HepG2 (cell line): ENCODE results near the gene PCDHGA2. TPM values are rescaled to one million over a fixed set of nuclear protein-coding genes. Genes with fewer than 3 reads are reported as not detected.

Experiments
- ATF6 ChIP-seq: sonication (generic); formaldehyde crosslinking; conservative IDR thresholded peaks from 2 replicates; pipeline ENCODE4 v1.4.0; 2020; ENCODE audit warnings: missing genetic modification reagents
- CTCF ChIP-seq: sonication (generic); formaldehyde crosslinking; IDR thresholded peaks from 2 replicates; pipeline ENCODE4 v1.5.0; 2020; ENCODE audit warnings: mild to moderate bottlenecking, missing genetic modification reagents, moderate library complexity
- HMGXB3 ChIP-seq: sonication (generic); formaldehyde crosslinking; IDR thresholded peaks from 2 replicates; pipeline ENCODE4 v1.4.0; 2020; ENCODE audit warnings: missing genetic modification reagents, borderline replicate concordance
- HMGXB4 ChIP-seq, 2 experiments: sonication (generic) in 1 of 2; formaldehyde crosslinking in 1 of 2; IDR thresholded peaks; 2 replicates each; pipeline versions ENCODE4 v1.4.0 to v1.6.1; 2018 to 2020; ENCODE audit warnings: missing genetic modification reagents in 2 of 2, borderline replicate concordance in 1 of 2, low read depth in 1 of 2, mild to moderate bottlenecking in 1 of 2, missing biosample characterization in 1 of 2
- KLF9 ChIP-seq: IDR thresholded peaks from 2 replicates; pipeline ENCODE4 v1.6.1; 2016; ENCODE audit warnings: low read depth
- MAX ChIP-seq: IDR thresholded peaks from 2 replicates; pipeline ENCODE4 v1.6.1; 2012; ENCODE audit warnings: inconsistent platforms
- MED8 ChIP-seq: sonication (generic); formaldehyde crosslinking; IDR thresholded peaks from 2 replicates; pipeline ENCODE4 v1.8.1; 2023; ENCODE audit warnings: mild to moderate bottlenecking, missing genetic modification reagents; ENCODE audit not compliant: insufficient replicate concordance
- SALL2 ChIP-seq: sonication (generic); formaldehyde crosslinking; IDR thresholded peaks from 2 replicates; pipeline ENCODE4 v1.8.1; 2023; ENCODE audit warnings: mild to moderate bottlenecking, missing genetic modification reagents, inconsistent platforms
- SOX6 ChIP-seq, 2 experiments: fragments of 450-650 bp in 1 of 2; sonication (generic) in 1 of 2; formaldehyde crosslinking in 1 of 2; IDR thresholded peaks; 2 replicates each; pipeline versions ENCODE4 v1.4.0 to v1.6.1; 2017 to 2020; ENCODE audit warnings: antibody characterized with exemption in 1 of 2, mild to moderate bottlenecking in 1 of 2, missing genetic modification reagents in 1 of 2
- XRCC5 ChIP-seq: fragments of 200-400 bp; formaldehyde crosslinking; optimal IDR thresholded peaks from 2 replicates; pipeline ENCODE3; 2017; ENCODE audit warnings: mild to moderate bottlenecking, low read length
- ZFAT ChIP-seq: sonication (generic); formaldehyde crosslinking; conservative IDR thresholded peaks from 2 replicates; pipeline ENCODE4 v1.8.1; 2023; ENCODE audit warnings: missing genetic modification reagents, inconsistent platforms
- ZNF34 ChIP-seq: sonication (generic); formaldehyde crosslinking; IDR thresholded peaks from 2 replicates; pipeline ENCODE4 v1.4.0; 2020; ENCODE audit warnings: mild to moderate bottlenecking, missing genetic modification reagents, borderline replicate concordance
- ZNF574 ChIP-seq: sonication (generic); formaldehyde crosslinking; IDR thresholded peaks from 2 replicates; pipeline ENCODE4 v1.4.0; 2020; ENCODE audit warnings: missing genetic modification reagents
- ZZZ3 ChIP-seq: sonication (generic); formaldehyde crosslinking; IDR thresholded peaks from 2 replicates; pipeline ENCODE4 v1.4.0; 2020; ENCODE audit warnings: missing genetic modification reagents, mild to moderate bottlenecking, borderline replicate concordance
- polyA plus RNA-seq, 8 experiments: library from polyadenylated mRNA; depleted of rRNA in 3 of 8; stranded (reverse) in 7 of 8; unstranded in 1 of 8; fragments of >200 nt; fragmentation: Illumina TruSeq in 4 of 8; extraction: Trizol in 4 of 8; gene quantifications; 2 replicates each; pipeline versions ENCODE4 v1.2.1 to v1.2.3, GENCODE V29; 2011 to 2016; ENCODE audit warnings: low read depth in 4 of 8, missing spikeins in 1 of 8, mixed read lengths in 1 of 8; ENCODE audit not compliant: insufficient read depth in 1 of 8
- total RNA-seq, 5 experiments: library from RNA; depleted of rRNA; stranded (reverse); fragments of >200 nt; fragmentation: Illumina TruSeq; extraction: Trizol; gene quantifications; 2 replicates each; pipeline ENCODE4 v1.2.3, GENCODE V29; 2016; ENCODE audit warnings: low read depth in 1 of 5

The PCDHGA2 gene
- total and polyA plus RNA-seq, 2 of the 13 experiments (the other 11 are each of a cell fraction or from before 2014, with no cell fraction given), result 0.04 to 0.11 TPM

- peak; percentile 63 to 77 for TF ChIP-seq HMGXB4 (CRISPR knock-in tag; IDR thresholded peaks at IDR 0.05; ENCODE audit: borderline replicate concordance in 1 of 2, low read depth in 1 of 2)
- TF ChIP-seq KLF9 (CRISPR knock-in tag), result no peak
- TF ChIP-seq MED8 (CRISPR knock-in tag), result no peak
- TF ChIP-seq CTCF, result peak; percentile 77
- TF ChIP-seq MAX, result peak; percentile 39; the same call in 1 of the 2 replicates
- no peak for TF ChIP-seq ZFAT (CRISPR knock-in tag)
- no peak for TF ChIP-seq ZNF34 (CRISPR knock-in tag)
- no peak for TF ChIP-seq ZZZ3 (CRISPR knock-in tag)
- peak; percentile 48 for TF ChIP-seq XRCC5
- no peak for TF ChIP-seq SOX6 (IDR thresholded peaks at IDR 0.05)
- 0 out of 2 replicates have a peak, but pooled peaks have one; percentile 26 for TF ChIP-seq SOX6 (CRISPR knock-in tag; IDR thresholded peaks at IDR 0.05)
- TF ChIP-seq ATF6 (CRISPR knock-in tag), result no peak
- no peak for TF ChIP-seq SALL2 (CRISPR knock-in tag)
- no peak for TF ChIP-seq HMGXB3 (CRISPR knock-in tag)
- TF ChIP-seq ZNF574 (CRISPR knock-in tag), result peak; percentile 37; the same call in 1 of the 2 replicates
Observed at GRCh38 chr5:141326088-141326854, 12.3 kb upstream of the PCDHGA2 start (continued).
